ENCODE measurements around the gene IZUMO4.
"Not testable (repeated sequence)": the region's sequence is repeated elsewhere in the genome, so short reads cannot be mapped to it uniquely, and the experiment has no call there.

IZUMO4 gene

DNA sequence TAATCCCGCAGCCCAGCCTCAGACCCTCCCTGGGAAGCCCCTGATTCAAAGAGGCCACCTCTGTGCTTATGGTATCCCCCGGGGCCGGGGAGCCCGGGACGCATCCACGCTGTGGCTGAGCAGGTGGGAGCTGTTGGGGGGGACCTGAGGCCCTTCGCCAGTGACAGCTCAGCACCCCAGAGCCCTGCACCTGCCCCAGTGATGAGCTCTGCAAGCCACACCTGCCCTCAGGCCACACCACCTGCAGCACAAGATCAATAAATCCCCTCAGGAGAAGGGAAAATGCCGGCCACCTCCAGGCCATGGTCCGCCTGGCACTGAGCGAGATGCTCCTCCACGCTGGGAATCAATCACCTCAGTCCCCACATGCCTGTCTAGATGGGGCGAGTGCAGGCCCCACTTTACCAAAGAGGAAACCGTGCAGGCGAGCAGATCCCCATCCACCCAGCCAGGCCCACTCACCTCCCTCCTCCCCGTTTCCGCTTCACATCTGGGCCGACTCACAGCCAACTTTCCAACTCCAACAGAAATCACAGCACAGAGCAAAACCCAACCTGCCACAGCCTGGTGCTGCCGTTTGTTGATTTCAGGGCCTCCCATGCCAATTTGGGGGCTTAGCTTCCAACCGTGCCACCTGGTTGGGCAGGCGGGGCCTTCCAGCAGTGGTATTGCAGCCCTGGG lies 13.4 kb upstream of the IZUMO4 start:
- DNase-seq: peak; percentile 72

- peak; percentile 93 for DNase-seq
These were observed 11.6 kb upstream of the IZUMO4 start for GRCh38 chr19:2084993-2085720.

- not testable (repeated sequence) for DNase-seq
These were observed 9.8 kb upstream of the IZUMO4 start for GRCh38 chr19:2086695-2087620.

DNA sequence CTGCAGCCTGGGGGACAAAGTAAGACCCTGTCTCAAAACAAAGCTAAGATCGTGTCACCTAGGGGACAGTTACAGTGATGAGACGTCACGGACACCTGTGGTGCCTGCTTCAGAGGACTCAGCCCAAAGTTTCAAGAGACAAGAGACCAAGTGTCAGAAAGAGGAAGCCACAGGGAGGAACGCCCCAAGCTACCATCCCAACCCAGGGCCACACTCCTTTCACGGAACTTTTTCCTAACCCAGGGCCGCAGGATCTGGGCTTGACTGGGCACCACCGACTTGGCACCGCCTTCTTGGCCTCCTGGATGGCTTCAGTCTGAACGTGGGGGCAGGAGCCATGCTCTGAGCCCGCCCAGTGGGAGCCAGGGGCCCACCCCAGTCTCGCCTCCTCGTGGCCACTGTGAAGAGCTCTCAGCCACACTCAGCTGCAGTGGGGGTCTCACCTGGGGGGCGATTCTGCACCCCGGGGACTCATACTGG lies 9.1 kb upstream of the IZUMO4 start:
- DNase-seq: no peak

- no peak for DNase-seq
These were observed 7.6 kb upstream of the IZUMO4 start for GRCh38 chr19:2089001-2089711.

DNA sequence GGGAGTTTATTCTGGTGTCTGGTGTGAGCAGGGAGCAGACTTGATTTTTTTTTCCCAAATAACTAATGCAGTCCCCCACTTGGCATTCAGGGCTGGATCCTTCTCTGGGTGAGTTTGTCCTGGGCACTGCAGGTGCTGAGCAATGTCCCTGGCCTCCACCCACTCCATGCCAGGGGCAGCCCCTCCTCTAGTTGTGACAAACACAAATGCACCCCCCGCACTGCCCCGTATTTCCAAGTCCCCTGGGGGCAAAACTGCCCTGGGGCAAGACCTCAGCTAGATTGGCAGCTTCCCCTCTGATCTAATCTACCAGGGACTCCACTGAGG lies 7.0 kb upstream of the IZUMO4 start:
- DNase-seq: no peak

- not testable (repeated sequence) for DNase-seq
These were observed 4.7 kb upstream of the IZUMO4 start for GRCh38 chr19:2091926-2092525.

- peak; percentile 94 for DNase-seq
These were observed 658 bp upstream of the IZUMO4 start, which contains the start of gene MOB3A for GRCh38 chr19:2096034-2096479. TSS of gene MOB3A (minus strand) at chr19:2096326. CDS start at chr19:2078560, 17,766 bp downstream.

DNA sequence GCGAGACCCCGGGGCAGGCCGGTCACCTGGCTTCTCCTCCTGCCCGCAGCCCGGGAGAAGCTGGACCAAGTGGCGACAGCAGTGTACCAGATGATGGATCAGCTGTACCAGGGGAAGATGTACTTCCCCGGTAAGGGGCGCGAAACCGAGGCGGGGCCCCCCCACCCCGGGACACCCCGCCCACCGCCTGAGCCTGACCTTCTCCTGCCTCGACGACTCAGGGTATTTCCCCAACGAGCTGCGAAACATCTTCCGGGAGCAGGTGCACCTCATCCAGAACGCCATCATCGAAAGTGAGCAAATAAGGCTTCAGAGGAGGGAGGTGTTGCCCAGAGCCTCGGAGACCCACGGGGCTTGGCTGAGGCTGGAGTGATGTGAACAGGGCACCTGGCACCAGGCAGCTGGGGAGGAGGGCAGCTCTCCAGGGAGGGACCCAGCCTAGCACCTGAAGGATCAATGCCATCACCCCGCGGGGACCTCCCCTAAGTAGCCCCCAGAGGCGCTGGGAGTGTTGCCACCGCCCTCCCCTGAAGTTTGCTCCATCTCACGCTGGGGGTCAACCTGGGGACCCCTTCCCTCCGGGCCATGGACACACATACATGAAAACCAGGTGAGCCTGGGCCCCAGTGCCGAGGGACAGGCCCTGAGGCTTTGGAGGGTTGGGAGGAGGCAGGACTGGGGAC lies 629 bp downstream of the IZUMO4 start:
- DNase-seq: no peak

GRCh38 chr19:2097886-2098327 lies 1.2 kb downstream of the IZUMO4 start:
- no peak for DNase-seq

GRCh38 chr19:2099054-2099501 lies 2.4 kb downstream of the IZUMO4 start:
- no peak for DNase-seq

- no peak for DNase-seq
These were observed 3.4 kb downstream of the IZUMO4 start for GRCh38 chr19:2099937-2100718.

GRCh38 chr19:2100719-2101061 lies 4.0 kb downstream of the IZUMO4 start:
- no peak for DNase-seq

- DNase-seq: no peak
These were observed 5.0 kb downstream of the IZUMO4 start for GRCh38 chr19:2101417-2102335.

DNA sequence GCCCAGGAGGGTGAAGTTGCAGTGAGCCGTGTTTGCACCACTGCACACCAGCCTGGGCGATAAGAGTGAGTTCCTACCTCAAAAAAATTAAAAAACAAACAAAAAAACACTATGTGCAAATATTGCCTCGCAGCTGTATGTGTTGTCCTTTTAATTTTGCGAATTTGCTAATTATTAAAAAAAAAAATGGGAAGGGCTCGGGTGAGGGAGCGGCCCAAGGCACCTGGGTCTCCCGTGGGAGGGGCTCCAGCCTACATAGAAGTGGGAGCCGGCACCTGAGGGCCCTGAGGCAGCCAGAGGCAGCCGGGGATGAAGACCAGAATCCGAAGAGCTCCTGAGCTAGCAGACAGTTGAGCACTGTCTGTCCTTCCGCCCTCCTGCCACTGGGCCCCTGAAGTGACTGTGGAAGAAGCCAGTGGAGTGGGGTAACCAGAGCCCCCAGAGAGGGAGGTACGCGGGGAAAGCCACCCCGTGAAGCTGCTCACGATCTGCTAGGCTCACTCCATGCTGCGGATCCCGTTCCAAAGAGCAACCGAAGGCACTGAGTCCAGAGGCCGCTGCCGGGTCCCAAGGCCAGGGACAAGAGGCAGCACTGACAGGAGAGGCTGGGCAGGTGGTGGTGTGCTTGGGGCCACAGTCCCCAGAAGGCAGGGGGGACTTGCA lies 6.5 kb downstream of the IZUMO4 start:
- no peak for DNase-seq

DNA sequence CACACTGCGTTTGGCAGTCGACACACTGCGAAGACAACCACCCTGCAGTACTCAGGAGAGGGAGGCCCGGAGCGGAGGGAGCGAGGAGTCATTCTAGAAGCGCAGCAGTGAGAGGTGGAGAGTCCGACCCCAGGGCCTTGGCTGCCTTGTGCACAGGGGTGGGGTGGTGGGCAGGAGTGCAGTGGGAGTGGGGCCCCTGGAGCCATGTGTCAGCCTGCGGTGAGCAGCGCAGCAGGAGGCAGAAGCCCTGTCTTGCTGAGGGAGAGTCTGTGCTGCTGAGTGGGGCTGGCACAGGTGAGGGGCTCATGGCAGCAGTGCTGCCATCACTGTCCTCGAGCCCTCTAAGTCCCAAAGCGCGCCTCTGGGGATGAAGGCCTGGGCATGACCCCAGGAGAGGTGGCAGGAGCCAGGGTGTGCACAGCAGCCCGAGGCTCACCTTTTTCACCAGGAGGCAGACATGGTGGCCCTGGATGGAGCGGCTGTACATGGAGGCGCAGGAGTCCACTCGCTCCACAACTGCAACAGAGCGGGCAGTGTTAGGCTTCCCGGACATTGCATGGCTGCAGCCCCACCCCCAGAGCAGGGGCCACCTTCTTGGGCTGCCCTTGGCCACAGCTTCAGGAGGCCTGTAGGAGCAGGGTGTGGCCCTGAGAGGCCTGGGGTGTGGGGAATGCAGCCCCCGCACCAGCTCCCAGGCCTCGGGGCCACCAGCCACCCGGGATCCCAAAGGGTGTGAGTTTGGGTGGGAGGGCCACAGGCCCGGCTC lies 11.7 kb downstream of the IZUMO4 start:
- DNase-seq: no peak

DNA sequence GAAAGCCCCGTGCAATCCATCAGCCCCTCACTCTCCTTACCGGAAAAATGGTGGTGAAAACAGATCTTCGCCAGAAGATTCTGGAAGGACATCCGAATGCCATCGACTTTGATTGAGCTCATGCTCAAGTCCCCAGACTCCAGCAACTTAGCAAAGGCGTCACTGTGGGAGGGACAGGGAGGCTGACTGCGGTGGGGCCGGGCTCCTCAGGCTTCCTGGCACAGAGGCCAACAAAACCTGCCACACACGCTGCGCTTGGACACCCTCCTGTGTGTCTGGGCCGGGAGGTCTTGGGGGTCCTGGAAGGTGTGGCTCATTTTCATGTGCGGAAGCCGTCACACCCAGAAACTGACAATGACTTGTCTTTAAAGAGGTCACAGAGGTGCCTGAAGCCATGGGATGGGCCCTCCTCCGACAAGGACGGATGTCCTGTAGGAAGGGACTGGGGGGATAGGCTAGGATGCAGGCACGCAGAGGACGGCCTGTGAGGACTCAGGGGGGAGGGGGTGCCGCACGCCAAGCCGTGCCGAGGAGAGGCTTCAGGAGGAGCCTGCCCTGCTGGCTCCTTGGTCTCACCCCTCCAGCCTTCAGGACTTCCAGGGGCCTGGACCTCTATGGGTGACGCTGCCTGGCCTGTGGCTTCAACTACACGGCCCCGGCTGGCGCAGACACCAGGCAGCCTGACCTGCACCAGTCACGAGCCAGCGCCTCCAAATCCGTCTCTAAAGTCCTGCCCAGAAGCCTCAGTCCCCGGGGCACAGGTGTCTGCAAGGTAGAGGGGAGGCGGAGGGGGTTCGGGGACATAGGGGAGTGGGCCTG lies 12.5 kb downstream of the IZUMO4 start:
- no peak for DNase-seq

Measured in NK-92 treated with Interleukin-12 subunit alpha and Interleukin-12 subunit beta, amount 100 ng/mL, for 24 hours (cell line).